ENCODE results near the gene STAG3.
"Not testable (repeated sequence)": the region's sequence is repeated elsewhere in the genome, so short reads cannot be mapped to it uniquely, and the experiment has no call there.

STAG3 gene

GRCh38 chr7:100212631-100213286 lies 35.0 kb downstream of the STAG3 start:
- no peak for DNase-seq (ENCODE audit: low spot score)

GRCh38 chr7:100213672-100214071 lies 36.0 kb downstream of the STAG3 start:
- DNase-seq (ENCODE audit: low spot score), result no peak

- peak; percentile 20 for DNase-seq (ENCODE audit: low spot score)
Measured at GRCh38 chr7:100214356-100214755, 36.6 kb downstream of the STAG3 start.

- DNase-seq (ENCODE audit: low spot score), result no peak
Measured at GRCh38 chr7:100215895-100216294, 38.2 kb downstream of the STAG3 start.

GRCh38 chr7:100217934-100218333 lies 40.2 kb downstream of the STAG3 start:
- not testable (repeated sequence) for DNase-seq (ENCODE audit: low spot score)

GRCh38 chr7:100219271-100219737 lies 41.6 kb downstream of the STAG3 start:
- DNase-seq (ENCODE audit: low spot score), result no peak

- not testable (repeated sequence) for DNase-seq (ENCODE audit: low spot score)
Measured at GRCh38 chr7:100219801-100220585, 42.3 kb downstream of the STAG3 start, which contains the start of gene PVRIG. Gene PVRIG (plus strand): TSS chr7:100219949. CDS start chr7:100219971, 22 bp downstream.

GRCh38 chr7:100220586-100221230 lies 43.0 kb downstream of the STAG3 start:
- DNase-seq (ENCODE audit: low spot score), result no peak

GRCh38 chr7:100221231-100221718 lies 43.6 kb downstream of the STAG3 start:
- DNase-seq (ENCODE audit: low spot score), result no peak

- DNase-seq (ENCODE audit: low spot score), result no peak
Measured at GRCh38 chr7:100221767-100222444, 44.2 kb downstream of the STAG3 start.

GRCh38 chr7:100222445-100223132 lies 44.9 kb downstream of the STAG3 start:
- DNase-seq (ENCODE audit: low spot score), result no peak

GRCh38 chr7:100223376-100223927 lies 45.7 kb downstream of the STAG3 start:
- DNase-seq (ENCODE audit: low spot score), result not testable (repeated sequence)

GRCh38 chr7:100224891-100225290 lies 47.2 kb downstream of the STAG3 start:
- not testable (repeated sequence) for DNase-seq (ENCODE audit: low spot score)

GRCh38 chr7:100234660-100235317 lies 57.1 kb downstream of the STAG3 start:
- DNase-seq (ENCODE audit: low spot score), result not testable (repeated sequence)

GRCh38 chr7:100239975-100240374 lies 62.3 kb downstream of the STAG3 start:
- DNase-seq (ENCODE audit: low spot score), result not testable (repeated sequence)

- not testable (repeated sequence) for DNase-seq (ENCODE audit: low spot score)
Measured at GRCh38 chr7:100243385-100243784, 65.7 kb downstream of the STAG3 start.

GRCh38 chr7:100244988-100245605 lies 67.4 kb downstream of the STAG3 start:
- DNase-seq (ENCODE audit: low spot score), result not testable (repeated sequence)

GRCh38 chr7:100246121-100246864 lies 68.6 kb downstream of the STAG3 start:
- DNase-seq (ENCODE audit: low spot score), result not testable (repeated sequence)

GRCh38 chr7:100246865-100247137 lies 69.1 kb downstream of the STAG3 start:
- not testable (repeated sequence) for DNase-seq (ENCODE audit: low spot score)

Data from kidney tubule cell (primary cell).